ENCODE measurements around the gene LRBA. TPM values are rescaled to one million over a fixed set of nuclear protein-coding genes. Genes with fewer than 3 reads are reported as not detected.

Gene LRBA
- polyA plus RNA-seq, 1 donor, result 52.8 TPM

- H3K27me3 ChIP-seq (ENCODE audit: control insufficient read depth, insufficient read depth, low read length), result no peaks in the 10 kb centered on the region
- H3K4me1 ChIP-seq (ENCODE audit: control insufficient read depth, insufficient read depth, low read length), result no peaks in the 10 kb centered on the region
- H3K9me3 ChIP-seq (ENCODE audit: control insufficient read depth, low read depth, low read length), result no peaks in the 10 kb centered on the region
- no peak overlapping the region for H3K4me3 ChIP-seq (ENCODE audit: low read length)
- peaks cover 19% of the 10 kb centered on the region for H3K36me3 ChIP-seq (ENCODE audit: control insufficient read depth, insufficient read depth, low read length)
- WGBS (ENCODE audit: insufficient coverage, low lambda C conversion rate), result no CpG with 5 or more reads among the region's 4 CpGs
- DNase-seq, result no peak
- H3K27ac ChIP-seq (ENCODE audit: low read length), result no peak overlapping the region
Measured at GRCh38 chr4:150889306-150889705, 125.8 kb downstream of the LRBA start.

- no peaks in the 10 kb centered on the region for H3K9me3 ChIP-seq (ENCODE audit: control insufficient read depth, low read depth, low read length)
- no peak overlapping the region for H3K4me3 ChIP-seq (ENCODE audit: low read length)
- no peak for DNase-seq
- H3K36me3 ChIP-seq (ENCODE audit: control insufficient read depth, insufficient read depth, low read length), result peaks cover 19% of the 10 kb centered on the region
- no peaks in the 10 kb centered on the region for H3K27me3 ChIP-seq (ENCODE audit: control insufficient read depth, insufficient read depth, low read length)
- H3K27ac ChIP-seq (ENCODE audit: low read length), result no peak overlapping the region
- no peaks in the 10 kb centered on the region for H3K4me1 ChIP-seq (ENCODE audit: control insufficient read depth, insufficient read depth, low read length)
Measured at GRCh38 chr4:150888625-150889024, 126.5 kb downstream of the LRBA start.

GRCh38 chr4:150888217-150888616, 126.9 kb downstream of the LRBA start:
- 33% methylated on average over 1 of the region's 1 CpG for WGBS (ENCODE audit: insufficient coverage, low lambda C conversion rate)
- Histone ChIP-seq H3K27me3 (ENCODE audit: control insufficient read depth, insufficient read depth, low read length) (no peaks in the 10 kb centered on the region), H3K36me3 (ENCODE audit: control insufficient read depth, insufficient read depth, low read length) (peaks cover 16% of the 10 kb centered on the region), H3K4me3 (ENCODE audit: low read length) (no peak overlapping the region), H3K4me1 (ENCODE audit: control insufficient read depth, insufficient read depth, low read length) (no peaks in the 10 kb centered on the region), H3K9me3 (ENCODE audit: control insufficient read depth, low read depth, low read length) (no peaks in the 10 kb centered on the region), H3K27ac (ENCODE audit: low read length) (no peak overlapping the region)
- no peak for DNase-seq

- Histone ChIP-seq H3K27ac (ENCODE audit: low read length) (no peak overlapping the region), H3K36me3 (ENCODE audit: control insufficient read depth, insufficient read depth, low read length) (peaks cover 9% of the 10 kb centered on the region), H3K4me3 (ENCODE audit: low read length) (no peak overlapping the region), H3K9me3 (ENCODE audit: control insufficient read depth, low read depth, low read length) (no peaks in the 10 kb centered on the region), H3K4me1 (ENCODE audit: control insufficient read depth, insufficient read depth, low read length) (no peaks in the 10 kb centered on the region), H3K27me3 (ENCODE audit: control insufficient read depth, insufficient read depth, low read length) (no peaks in the 10 kb centered on the region)
- no CpG with 5 or more reads among the region's 1 CpG for WGBS (ENCODE audit: insufficient coverage, low lambda C conversion rate)
- no peak for DNase-seq
Measured at GRCh38 chr4:150886597-150886996, 128.5 kb downstream of the LRBA start.

GRCh38 chr4:150884625-150885024, 130.5 kb downstream of the LRBA start:
- H3K4me3 ChIP-seq (ENCODE audit: low read length), result no peak overlapping the region
- no peaks in the 10 kb centered on the region for H3K4me1 ChIP-seq (ENCODE audit: control insufficient read depth, insufficient read depth, low read length)
- peaks cover 16% of the 10 kb centered on the region for H3K36me3 ChIP-seq (ENCODE audit: control insufficient read depth, insufficient read depth, low read length)
- H3K27me3 ChIP-seq (ENCODE audit: control insufficient read depth, insufficient read depth, low read length), result no peaks in the 10 kb centered on the region
- no peaks in the 10 kb centered on the region for H3K9me3 ChIP-seq (ENCODE audit: control insufficient read depth, low read depth, low read length)
- DNase-seq, result no peak
- H3K27ac ChIP-seq (ENCODE audit: low read length), result no peak overlapping the region
- WGBS (ENCODE audit: insufficient coverage, low lambda C conversion rate), result 100% methylated on average over 1 of the region's 1 CpG

GRCh38 chr4:150875367-150875766, 139.7 kb downstream of the LRBA start:
- Histone ChIP-seq H3K27me3 (ENCODE audit: control insufficient read depth, insufficient read depth, low read length) (no peaks in the 10 kb centered on the region), H3K27ac (ENCODE audit: low read length) (no peak overlapping the region), H3K36me3 (ENCODE audit: control insufficient read depth, insufficient read depth, low read length) (peaks cover 24% of the 10 kb centered on the region), H3K4me3 (ENCODE audit: low read length) (no peak overlapping the region), H3K9me3 (ENCODE audit: control insufficient read depth, low read depth, low read length) (peaks cover 7% of the 10 kb centered on the region), H3K4me1 (ENCODE audit: control insufficient read depth, insufficient read depth, low read length) (no peaks in the 10 kb centered on the region)
- DNase-seq, result no peak
- WGBS (ENCODE audit: insufficient coverage, low lambda C conversion rate), result no CpG with 5 or more reads among the region's 1 CpG

- no peaks in the 10 kb centered on the region for H3K4me1 ChIP-seq (ENCODE audit: control insufficient read depth, insufficient read depth, low read length)
- no peaks in the 10 kb centered on the region for H3K27me3 ChIP-seq (ENCODE audit: control insufficient read depth, insufficient read depth, low read length)
- no peak for DNase-seq
- H3K4me3 ChIP-seq (ENCODE audit: low read length), result no peak overlapping the region
- H3K36me3 ChIP-seq (ENCODE audit: control insufficient read depth, insufficient read depth, low read length), result peaks cover 18% of the 10 kb centered on the region
- peaks cover 7% of the 10 kb centered on the region for H3K9me3 ChIP-seq (ENCODE audit: control insufficient read depth, low read depth, low read length)
- no CpG with 5 or more reads among the region's 6 CpGs for WGBS (ENCODE audit: insufficient coverage, low lambda C conversion rate)
- H3K27ac ChIP-seq (ENCODE audit: low read length), result no peak overlapping the region
Measured at GRCh38 chr4:150874338-150875226, 140.5 kb downstream of the LRBA start.

- peak; percentile 67 to 73 for DNase-seq
- WGBS (ENCODE audit: insufficient coverage, low lambda C conversion rate), result no CpG with 5 or more reads among the region's 4 CpGs
- no peak overlapping the region for H3K27ac ChIP-seq (ENCODE audit: low read length)
- H3K27me3 ChIP-seq (ENCODE audit: control insufficient read depth, insufficient read depth, low read length), result no peaks in the 10 kb centered on the region
- H3K9me3 ChIP-seq (ENCODE audit: control insufficient read depth, low read depth, low read length), result no peaks in the 10 kb centered on the region
- peaks cover 3% of the 10 kb centered on the region for H3K4me1 ChIP-seq (ENCODE audit: control insufficient read depth, insufficient read depth, low read length)
- peaks cover 7% of the 10 kb centered on the region for H3K36me3 ChIP-seq (ENCODE audit: control insufficient read depth, insufficient read depth, low read length)
- H3K4me3 ChIP-seq (ENCODE audit: low read length), result no peak overlapping the region
Measured at GRCh38 chr4:150867148-150867547, 147.9 kb downstream of the LRBA start.

- no CpG with 5 or more reads among the region's 7 CpGs for whole genome bisulfite sequencing (ENCODE audit: insufficient coverage, low lambda C conversion rate)
- peak; percentile 70 to 88 for DNase-seq
- H3K4me3 ChIP-seq (ENCODE audit: low read length), result no peak overlapping the region
- H3K27me3 ChIP-seq (ENCODE audit: control insufficient read depth, insufficient read depth, low read length), result no peaks in the 10 kb centered on the region
- no peaks in the 10 kb centered on the region for H3K9me3 ChIP-seq (ENCODE audit: control insufficient read depth, low read depth, low read length)
- H3K4me1 ChIP-seq (ENCODE audit: control insufficient read depth, insufficient read depth, low read length), result peaks cover 3% of the 10 kb centered on the region
- H3K27ac ChIP-seq (ENCODE audit: low read length), result peak overlapping the region; percentile 64
- peaks cover 3% of the 10 kb centered on the region for H3K36me3 ChIP-seq (ENCODE audit: control insufficient read depth, insufficient read depth, low read length)
Measured at GRCh38 chr4:150863456-150863855, 151.6 kb downstream of the LRBA start.

- peak in 1 of 2 donors; percentile 33 for DNase-seq
- Histone ChIP-seq H3K36me3 (ENCODE audit: control insufficient read depth, insufficient read depth, low read length) (peaks cover 3% of the 10 kb centered on the region), H3K9me3 (ENCODE audit: control insufficient read depth, low read depth, low read length) (no peaks in the 10 kb centered on the region), H3K27me3 (ENCODE audit: control insufficient read depth, insufficient read depth, low read length) (no peaks in the 10 kb centered on the region), H3K4me1 (ENCODE audit: control insufficient read depth, insufficient read depth, low read length) (peaks cover 3% of the 10 kb centered on the region), H3K4me3 (ENCODE audit: low read length) (no peak overlapping the region), H3K27ac (ENCODE audit: low read length) (peak overlapping the region; percentile 57)
- no CpG with 5 or more reads among the region's 5 CpGs for WGBS (ENCODE audit: insufficient coverage, low lambda C conversion rate)
Measured at GRCh38 chr4:150862829-150863228, 152.3 kb downstream of the LRBA start.

GRCh38 chr4:150859453-150859852, 155.6 kb downstream of the LRBA start:
- Histone ChIP-seq H3K27me3 (ENCODE audit: control insufficient read depth, insufficient read depth, low read length) (no peaks in the 10 kb centered on the region), H3K27ac (ENCODE audit: low read length) (no peak overlapping the region), H3K4me3 (ENCODE audit: low read length) (no peak overlapping the region), H3K36me3 (ENCODE audit: control insufficient read depth, insufficient read depth, low read length) (no peaks in the 10 kb centered on the region), H3K4me1 (ENCODE audit: control insufficient read depth, insufficient read depth, low read length) (peaks cover 3% of the 10 kb centered on the region), H3K9me3 (ENCODE audit: control insufficient read depth, low read depth, low read length) (no peaks in the 10 kb centered on the region)
- no peak for DNase-seq
- WGBS (ENCODE audit: insufficient coverage, low lambda C conversion rate), result 83% methylated on average over 1 of the region's 1 CpG

Data from large intestine (tissue), 3 donors.